ENCODE data around the gene RAG2. TPM values are rescaled to one million over a fixed set of nuclear protein-coding genes. Genes with fewer than 3 reads are reported as not detected.

RAG2 gene
- total RNA-seq, 1 experiment from 2014 or later: not detected

DNA sequence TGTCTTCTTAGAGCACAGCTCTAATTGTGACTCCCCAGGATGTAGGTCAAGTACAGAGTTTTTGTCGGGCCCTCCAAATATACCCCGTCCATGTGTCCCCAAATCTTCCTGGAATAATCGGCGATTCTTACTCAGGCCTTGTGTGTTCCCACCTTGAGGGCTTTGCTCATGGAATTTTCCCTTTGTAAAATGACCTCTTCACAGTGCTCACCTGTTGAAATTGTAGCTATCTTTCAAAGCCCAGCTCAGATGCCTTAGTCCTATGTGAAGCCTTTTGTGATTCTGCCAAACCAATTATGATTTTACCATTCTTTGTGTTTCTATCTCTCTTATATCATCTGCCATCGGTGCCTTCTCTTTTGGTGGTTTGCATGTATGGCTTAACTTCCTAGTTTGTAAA lies 30.1 kb upstream of the RAG2 start:
- Histone ChIP-seq H4K20me1 (ENCODE audit: control insufficient read depth, insufficient read depth, insufficient read length) (no peaks in the 10 kb centered on the region), H3K9ac (ENCODE audit: extremely low read depth, insufficient read length, low read length) (no peak overlapping the region), H2BK15ac (ENCODE audit: low read depth, low read length) (no peak overlapping the region), H4K5ac (ENCODE audit: insufficient read length, low read depth, low read length) (no peak overlapping the region), H3K23ac (ENCODE audit: insufficient read length, low read depth, low read length) (no peak overlapping the region), H3K27me3 (ENCODE audit: insufficient read depth, low read length) (no peaks in the 10 kb centered on the region), H3K79me1 (ENCODE audit: insufficient read depth, low read depth, low read length, poor library complexity, severe bottlenecking) (no peaks in the 10 kb centered on the region), H3K56ac (ENCODE audit: insufficient read length, low read depth, low read length) (no peak overlapping the region), H3K18ac (ENCODE audit: insufficient read length, low read depth, low read length) (no peak overlapping the region), H3K27ac (ENCODE audit: insufficient read length, low read depth, low read length) (no peak overlapping the region), H3K4me2 (ENCODE audit: insufficient read depth, insufficient read length, low read length) (no peak overlapping the region), H3K14ac (ENCODE audit: insufficient read depth, low read length) (no peak overlapping the region), H3T11ph (ENCODE audit: low read length) (no peak overlapping the region), H2AFZ (ENCODE audit: low read length) (no peak overlapping the region), H3K4ac (ENCODE audit: low read depth, low read length) (no peak overlapping the region), H3K79me2 (ENCODE audit: insufficient read depth, low read length) (no peaks in the 10 kb centered on the region), H2BK5ac (ENCODE audit: insufficient read length, low read length) (no peak overlapping the region), H2BK120ac (ENCODE audit: low read depth, low read length, poor library complexity, severe bottlenecking) (no peak overlapping the region), H3K4me1 (ENCODE audit: insufficient read depth, low read length) (no peaks in the 10 kb centered on the region), H3K23me2 (ENCODE audit: insufficient read length, low read depth, low read length, poor library complexity, severe bottlenecking) (peaks cover 2% of the 10 kb centered on the region), H4K91ac (ENCODE audit: insufficient read length, low read depth, low read length) (no peak overlapping the region), H2BK20ac (ENCODE audit: low read depth, low read length, poor library complexity, severe bottlenecking) (no peak overlapping the region), H3K9me3 (ENCODE audit: control insufficient read depth, low read depth, low read length) (no peaks in the 10 kb centered on the region), H4K8ac (replicated peaks; ENCODE audit: insufficient read length, low read depth, low read length) (no peak overlapping the region), H2AK5ac (ENCODE audit: insufficient read length, low read length) (no peak overlapping the region), H2BK12ac (ENCODE audit: insufficient read length, low read depth, low read length) (no peak overlapping the region)
- Mint-ChIP-seq H3K4me1 (peaks cover 0 to 3% of the 10 kb centered on the region in 2 experiments; a peak in 1 of 4 replicates), H3K36me3 (ENCODE audit: insufficient read depth in 1 of 3, low read depth in 3 of 3) (no peaks in the 10 kb centered on the region), H3K9me3 (no peaks in the 10 kb centered on the region), H3K4me3 (no peak overlapping the region), H3K27me3 (ENCODE audit: low read depth) (no peaks in the 10 kb centered on the region), H3K27ac (no peak overlapping the region; a peak in 1 of 7 replicates)
- no peak for DNase-seq
- WGBS (ENCODE audit: extremely low coverage, insufficient read length, low lambda C conversion rate): no CpG with 5 or more reads among the region's 5 CpGs
- TF ChIP-seq CTCF (conservative IDR thresholded peaks at IDR 0.05): no peak

Measured in H9 (cell line).